Breast epithelium (tissue), 4 donors: ENCODE results near the gene MFSD11. TPM values are rescaled to one million over a fixed set of nuclear protein-coding genes. Genes with fewer than 3 reads are reported as not detected.
"Not testable (repeated sequence)": the region's sequence is repeated elsewhere in the genome, so short reads cannot be mapped to it uniquely, and the experiment has no call there.

ENCODE experiments used
- DNase-seq, 2 donors: peaks; one replicate each; pipeline ENCODE4 v3.0.0-alpha.2; 2019; ENCODE audit warnings: low spot score in 2 of 2
- H3K27ac ChIP-seq, 2 donors: fragments of 200-600 bp; sonication (generic) in 1 of 2; one replicate each; pipeline ENCODE4 v1.5.1; 2016 to 2019; ENCODE audit warnings: mild to moderate bottlenecking in 1 of 2
- H3K27me3 ChIP-seq, 2 donors: fragments of 200-600 bp; sonication (generic) in 1 of 2; one replicate each; pipeline versions ENCODE4 v1.5.1 to v1.6.0; 2017 to 2019; ENCODE audit warnings: control low read depth in 1 of 2, mild to moderate bottlenecking in 1 of 2
- H3K36me3 ChIP-seq: fragments of 200-600 bp; one replicate; pipeline ENCODE4 v1.5.1; 2019
- H3K4me1 ChIP-seq, 2 donors: fragments of 200-600 bp; sonication (generic); one replicate each; pipeline ENCODE4 v1.5.1; 2016 to 2019; ENCODE audit warnings: control low read depth in 1 of 2
- H3K4me3 ChIP-seq, 3 donors: fragments of 200-600 bp; sonication (generic); 1 replicate in 2 of 3; 2 replicates in 1 of 3; pipeline ENCODE4 v1.5.1; 2016 to 2019; ENCODE audit warnings: mild to moderate bottlenecking in 3 of 3, moderate library complexity in 2 of 3
- H3K9me3 ChIP-seq, 2 donors: fragments of 200-600 bp; sonication (generic) in 1 of 2; one replicate each; pipeline ENCODE4 v1.5.1; 2016 to 2019; ENCODE audit warnings: control low read depth in 1 of 2
- CTCF ChIP-seq, 3 donors: fragments of 450-650 bp; IDR thresholded peaks; one replicate each; pipeline ENCODE4 v1.5.1; 2016 to 2017; ENCODE audit warnings: antibody characterized with exemption in 3 of 3, mild to moderate bottlenecking in 3 of 3, moderate library complexity in 3 of 3
- POLR2A ChIP-seq: fragments of 450-650 bp; IDR thresholded peaks from one replicate; pipeline ENCODE4 v1.6.1; 2016; ENCODE audit warnings: antibody characterized with exemption, mild to moderate bottlenecking, moderate library complexity
- POLR2AphosphoS5 ChIP-seq, 3 donors: sonication (generic); formaldehyde crosslinking; IDR thresholded peaks; one replicate each; pipeline ENCODE4 v1.6.1; 2017; ENCODE audit warnings: antibody characterized with exemption in 3 of 3
- intact Hi-C: fragments of 100-400 bp; cut with DNase I; formaldehyde crosslinking; loops from one replicate; pipeline ENCODE4 v1.15.1; 2023; ENCODE audit warnings: low total_unique reads
- total RNA-seq, 3 donors: library from RNA; depleted of rRNA; stranded (reverse); fragments of >200 nt; gene quantifications; one replicate each; pipeline ENCODE4 v1.1.0, GENCODE V29; 2016

Gene MFSD11
- total RNA-seq, 3 donors from 2014 or later, result 20.6 to 42.6 (median 23.6) TPM

- peak; percentile 70 to 75 for DNase-seq
- Histone ChIP-seq H3K4me1 (peaks cover 0 to 4% of the 10 kb centered on the region in 2 donors), H3K27me3 (no peaks in the 10 kb centered on the region), H3K9me3 (no peaks in the 10 kb centered on the region), H3K36me3 (peaks cover under 1% of the 10 kb centered on the region), H3K4me3 (peak overlapping the region; percentile 73 to 99 (median 94)), H3K27ac (peak overlapping the region; percentile 99 to 100)
- no peak for TF ChIP-seq CTCF (IDR thresholded peaks at IDR 0.05)
- peak in 1 of 3 donors; percentile 6 for TF ChIP-seq POLR2AphosphoS5 (IDR thresholded peaks at IDR 0.05)
- intact Hi-C loops, result no loop called here
Measured at GRCh38 chr17:76725580-76726230, 12.2 kb upstream of the MFSD11 start.

- peak within 1 kb of the TSS; percentile 99 to 100 for H3K27ac ChIP-seq
- no peaks in the 10 kb centered on the region for H3K36me3 ChIP-seq
- H3K4me1 ChIP-seq, result peaks cover 0 to 4% of the 10 kb centered on the region in 2 donors
- H3K4me3 ChIP-seq, result peak within 1 kb of the TSS; percentile 73 to 99 (median 94)
- no peaks in the 10 kb centered on the region for H3K9me3 ChIP-seq
- TF ChIP-seq POLR2A, result peak; percentile 59
- TF ChIP-seq POLR2AphosphoS5 (IDR thresholded peaks at IDR 0.05), result peak in 2 of 3 donors; percentile 83 to 93
- TF ChIP-seq CTCF (IDR thresholded peaks at IDR 0.05), result no peak
- intact Hi-C loops, result no loop called here
- no peaks in the 10 kb centered on the region for H3K27me3 ChIP-seq
- peak; percentile 95 to 96 for DNase-seq
Measured at GRCh38 chr17:76726231-76726775, 11.6 kb upstream of the MFSD11 start, which contains the start of gene JMJD6. Gene JMJD6 (minus strand): TSS chr17:76726606. CDS start chr17:76726475, 131 bp downstream.

- Histone ChIP-seq H3K4me3 (peak within 1 kb of the TSS; percentile 73 to 99 (median 94)), H3K4me1 (peaks cover 0 to 4% of the 10 kb centered on the region in 2 donors), H3K27ac (peak within 1 kb of the TSS; percentile 99 to 100), H3K27me3 (no peaks in the 10 kb centered on the region), H3K9me3 (no peaks in the 10 kb centered on the region), H3K36me3 (no peaks in the 10 kb centered on the region)
- DNase-seq, result peak; percentile 81 to 83
- intact Hi-C loops, result no loop called here
- TF ChIP-seq POLR2A (no peak), POLR2AphosphoS5 (IDR thresholded peaks at IDR 0.05) (peak; percentile 24 to 87 (median 68)), CTCF (IDR thresholded peaks at IDR 0.05) (peak; percentile 69 to 88 (median 70))
Measured at GRCh38 chr17:76726776-76727718, 10.9 kb upstream of the MFSD11 start, which contains the start of gene METTL23. Gene METTL23 (plus strand): TSS chr17:76726839. CDS start chr17:76729711, 2,872 bp downstream.

- peaks cover 3 to 4% of the 10 kb centered on the region in 2 donors for H3K4me1 ChIP-seq
- TF ChIP-seq POLR2AphosphoS5 (IDR thresholded peaks at IDR 0.05), result no peak
- no peak for TF ChIP-seq POLR2A
- peak overlapping the region; percentile 99 to 100 for H3K27ac ChIP-seq
- no peak for DNase-seq
- H3K36me3 ChIP-seq, result no peaks in the 10 kb centered on the region
- H3K4me3 ChIP-seq, result peak overlapping the region; percentile 73 to 99 (median 94)
- no peaks in the 10 kb centered on the region for H3K9me3 ChIP-seq
- intact Hi-C loops, result no loop called here
- no peaks in the 10 kb centered on the region for H3K27me3 ChIP-seq
Measured at GRCh38 chr17:76727745-76728456, 10.0 kb upstream of the MFSD11 start.

- DNase-seq, H3K9me3 ChIP-seq, H3K36me3 ChIP-seq, intact Hi-C loops, H3K27ac ChIP-seq, H3K27me3 ChIP-seq, H3K4me3 ChIP-seq: not testable (repeated sequence)
- peaks cover 0 to 15% of the 10 kb centered on the region in 2 donors for H3K4me1 ChIP-seq
Measured at GRCh38 chr17:76731800-76732733, 5.9 kb upstream of the MFSD11 start.
